Epithelial cell of proximal tubule (primary cell): ENCODE results near the gene HTRA2. TPM values are rescaled to one million over a fixed set of nuclear protein-coding genes. Genes with fewer than 3 reads are reported as not detected.
"Not testable (repeated sequence)": the region's sequence is repeated elsewhere in the genome, so short reads cannot be mapped to it uniquely, and the experiment has no call there.

ENCODE experiments used
- DNase-seq: peaks from one replicate; pipeline ENCODE4 v3.0.0-alpha.2; 2011; ENCODE audit warnings: low read depth
- H3K4me3 ChIP-seq: 2 replicates; pipeline ENCODE4 v1.5.1; 2011; ENCODE audit warnings: low read depth, mild to moderate bottlenecking, low read length
- CTCF ChIP-seq: conservative IDR thresholded peaks from 2 replicates; pipeline ENCODE4 v1.5.1; 2012; ENCODE audit warnings: low read depth, mild to moderate bottlenecking, low read length
- total RNA-seq: library from RNA; depleted of rRNA; stranded (reverse); fragments of >200 nt; gene quantifications from 2 replicates; pipeline ENCODE4 v1.2.3, GENCODE V29; 2015

The HTRA2 gene
- total RNA-seq, 1 donor from 2014 or later, result 25.1 TPM

GRCh38 chr2:74559912-74560311 lies 30.2 kb downstream of the HTRA2 start:
- TF ChIP-seq CTCF, result no peak
- H3K4me3 ChIP-seq, result no peak overlapping the region
- no peak for DNase-seq

- no peak for TF ChIP-seq CTCF
- no peak for DNase-seq
- no peak overlapping the region for H3K4me3 ChIP-seq
Measured at GRCh38 chr2:74560591-74560990, 30.9 kb downstream of the HTRA2 start.

- not testable (repeated sequence) for DNase-seq, H3K4me3 ChIP-seq
Measured at GRCh38 chr2:74561022-74561421, 31.3 kb downstream of the HTRA2 start.

- H3K4me3 ChIP-seq, result no peak overlapping the region
- no peak for DNase-seq
- TF ChIP-seq CTCF, result no peak
Measured at GRCh38 chr2:74562126-74562775, 32.5 kb downstream of the HTRA2 start.

GRCh38 chr2:74564222-74564621 lies 34.5 kb downstream of the HTRA2 start:
- no peak overlapping the region for H3K4me3 ChIP-seq
- no peak for TF ChIP-seq CTCF
- no peak for DNase-seq

GRCh38 chr2:74566076-74566753 lies 36.5 kb downstream of the HTRA2 start:
- no peak overlapping the region for H3K4me3 ChIP-seq
- DNase-seq, result no peak
- no peak for TF ChIP-seq CTCF

- no peak for TF ChIP-seq CTCF
- no peak overlapping the region for H3K4me3 ChIP-seq
- DNase-seq, result no peak
Measured at GRCh38 chr2:74566754-74567085, 37.0 kb downstream of the HTRA2 start.
